RWPE1 (cell line): ENCODE data around the gene TREX2.
A peak's percentile ranks its signal among the peaks of the same experiment; 100 is the strongest.

Source experiments
- CTCF ChIA-PET: fragments of 350-600 bp; sonication (Branson Sonifier 250); formaldehyde crosslinking; extraction: SDS; loops from one replicate; lab custom pipeline; 2021; lab: Yijun Ruan, JAX
- POLR2A ChIA-PET: fragments of 400-600 bp; formaldehyde crosslinking; extraction: SDS; loops from one replicate; lab custom pipeline; 2020; ENCODE audit warnings: antibody characterized with exemption; ENCODE audit not compliant: low non-redundant PET; lab: Yijun Ruan, JAX
- DNase-seq: peaks from one replicate; pipeline ENCODE4 v3.0.0; 2012; ENCODE audit warnings: low spot score
- H3K27ac ChIP-seq: fragments of 450-650 bp; 2 replicates; pipeline ENCODE4 v1.5.1; 2017
- CTCF ChIP-seq: fragments of 450-650 bp; conservative IDR thresholded peaks from 2 replicates; pipeline ENCODE4 v1.5.1; 2017; ENCODE audit warnings: low read depth, mild to moderate bottlenecking

TREX2 gene

GRCh38 chrX:153486171-153486570 is 40.3 kb upstream of the TREX2 start:
- ChIA-PET POLR2A (no interaction called here), CTCF (no interaction called here)
- no peak for TF ChIP-seq CTCF
- peak overlapping the region; percentile 92; the same call in 1 of the 2 replicates for H3K27ac ChIP-seq
- DNase-seq: no peak

- DNase-seq: no peak
- POLR2A ChIA-PET: no interaction called here
- peak overlapping the region; percentile 90; the same call in 1 of the 2 replicates for H3K27ac ChIP-seq
- TF ChIP-seq CTCF: no peak
- CTCF ChIA-PET: interaction anchor here (0.7 kb wide), 2 partner anchors 22 to 57 kb away, joined by 3 to 4 read pairs; no protein-coding TSS in a partner anchor
Observed at GRCh38 chrX:153485396-153486080, 39.7 kb upstream of the TREX2 start.

GRCh38 chrX:153482376-153483015 is 36.6 kb upstream of the TREX2 start:
- POLR2A ChIA-PET: no interaction called here
- no peak for DNase-seq
- CTCF ChIA-PET: no interaction called here
- H3K27ac ChIP-seq: peak overlapping the region; percentile 90
- no peak for TF ChIP-seq CTCF

GRCh38 chrX:153481043-153481442 is 35.2 kb upstream of the TREX2 start:
- POLR2A ChIA-PET: no interaction called here
- no peak for TF ChIP-seq CTCF
- H3K27ac ChIP-seq: peak overlapping the region; percentile 90
- DNase-seq: no peak
- CTCF ChIA-PET: no interaction called here

- DNase-seq: no peak
- H3K27ac ChIP-seq: peak overlapping the region; percentile 90
- TF ChIP-seq CTCF: no peak
- ChIA-PET POLR2A (no interaction called here), CTCF (interaction anchor here (1.0 kb wide), 1 partner anchor 8 kb away, joined by 3 read pairs; no protein-coding TSS in a partner anchor)
Observed at GRCh38 chrX:153478746-153479145, 32.9 kb upstream of the TREX2 start.

GRCh38 chrX:153477901-153478300 is 32.0 kb upstream of the TREX2 start:
- TF ChIP-seq CTCF: no peak
- CTCF ChIA-PET: no interaction called here
- no peak for DNase-seq
- peak overlapping the region; percentile 90 for H3K27ac ChIP-seq
- POLR2A ChIA-PET: no interaction called here
